ENCODE measurements around the gene KIF26A. TPM values are rescaled to one million over a fixed set of nuclear protein-coding genes. Genes with fewer than 3 reads are reported as not detected.

KIF26A gene
- polyA plus RNA-seq, 4 donors, result 0.27 to 8.6 (median 4.8) TPM; not detected in 1

DNA sequence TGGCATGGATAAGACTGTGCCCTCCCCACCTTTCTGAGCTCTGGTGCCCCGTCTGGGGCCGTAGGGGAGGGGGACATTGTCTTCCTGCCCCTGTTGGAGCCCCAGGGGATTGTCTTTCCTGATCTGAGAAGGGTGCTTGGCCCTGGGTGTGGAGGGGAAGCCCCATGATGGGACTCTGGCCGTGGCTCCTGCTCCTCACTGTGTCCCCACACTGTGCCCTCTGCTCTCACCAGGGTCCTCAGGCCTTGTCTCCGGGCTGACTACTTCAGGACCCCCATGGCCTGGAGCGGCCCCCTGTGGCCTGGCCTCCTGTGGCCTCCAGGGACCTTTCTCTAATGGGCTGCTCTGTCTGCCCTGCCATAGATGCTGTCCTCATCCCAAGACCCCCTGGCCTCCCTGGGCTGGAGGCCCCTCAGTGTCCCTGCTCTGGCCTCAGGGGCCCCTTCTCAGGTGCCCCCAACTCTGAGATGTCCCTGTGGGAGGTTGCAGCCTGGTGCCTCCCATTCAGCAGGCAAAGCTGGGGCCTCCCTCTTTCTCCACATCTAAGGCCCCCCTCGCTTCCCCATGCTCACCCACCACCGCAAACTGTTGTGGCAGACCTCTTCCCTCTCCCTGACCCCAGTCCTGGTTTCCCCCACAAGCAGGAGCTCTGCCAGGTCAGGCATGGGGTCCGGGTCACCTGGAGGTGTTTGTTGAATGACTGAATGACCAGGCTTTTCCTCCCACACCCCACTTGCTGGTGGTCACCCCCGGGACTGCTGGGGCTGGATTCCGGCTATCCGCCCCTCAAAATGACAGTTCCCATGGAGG lies 4.0 kb downstream of the KIF26A start:
- DNase-seq, result no peak
- WGBS, 3 donors, result 63 to 80% (median 65%) methylated on average over 11 of the region's 11 CpGs
- Histone ChIP-seq H3K27ac (ENCODE audit: low read depth in 1 of 3, low read length in 2 of 3) (no peak overlapping the region), H3K27me3 (ENCODE audit: control insufficient read depth in 3 of 3, insufficient read depth in 3 of 3, low read length in 3 of 3) (peaks cover 6 to 18% (median 11%) of the 10 kb centered on the region in 3 donors), H3K9me3 (ENCODE audit: control insufficient read depth in 2 of 2, insufficient read depth in 1 of 2, low read depth in 1 of 2, low read length in 1 of 2) (no peaks in the 10 kb centered on the region), H3K4me1 (ENCODE audit: control insufficient read depth in 3 of 3, insufficient read depth in 2 of 3, low read depth in 1 of 3, low read length in 2 of 3) (peaks cover 0 to 8% (median 0%) of the 10 kb centered on the region in 3 donors), H3K4me3 (ENCODE audit: low read depth in 1 of 3, low read length in 3 of 3) (no peak overlapping the region), H3K36me3 (ENCODE audit: control insufficient read depth in 3 of 3, insufficient read depth in 2 of 3, low read depth in 1 of 3, low read length in 3 of 3) (peaks cover 0 to 4% (median 0%) of the 10 kb centered on the region in 3 donors)
- FAIRE-seq, result no peak

DNA sequence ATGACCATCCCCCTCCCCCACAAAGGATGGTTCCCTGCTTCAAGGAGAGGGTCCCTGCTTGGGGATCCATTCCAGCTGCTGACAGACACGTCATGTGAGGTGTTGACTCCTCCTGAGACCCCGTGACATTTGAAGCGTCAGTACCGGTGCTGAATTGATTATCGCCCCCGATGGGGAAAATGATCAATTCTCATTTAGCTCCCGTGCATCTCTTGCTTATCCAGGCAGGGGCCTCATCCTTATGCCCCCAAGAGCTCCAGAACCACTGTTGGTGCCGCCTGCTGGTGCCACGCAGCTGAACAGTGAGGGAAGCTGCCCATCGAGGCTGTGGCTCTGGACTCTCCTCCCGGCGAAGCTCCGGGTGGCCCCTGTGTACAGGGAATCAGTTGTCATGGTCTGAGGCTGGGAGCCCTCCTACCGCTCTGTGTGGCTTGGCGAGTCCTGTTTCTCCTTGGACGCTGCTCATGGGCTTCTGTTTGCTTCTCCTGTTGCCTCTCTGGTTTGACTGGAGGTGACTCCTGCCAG lies 4.6 kb downstream of the KIF26A start:
- H3K36me3 ChIP-seq (ENCODE audit: control insufficient read depth in 3 of 3, insufficient read depth in 2 of 3, low read depth in 1 of 3, low read length in 3 of 3), result peaks cover 0 to 4% (median 0%) of the 10 kb centered on the region in 3 donors
- H3K4me1 ChIP-seq (ENCODE audit: control insufficient read depth in 3 of 3, insufficient read depth in 2 of 3, low read depth in 1 of 3, low read length in 2 of 3), result peaks cover 0 to 4% (median 0%) of the 10 kb centered on the region in 3 donors
- FAIRE-seq, result no peak
- H3K27me3 ChIP-seq (ENCODE audit: control insufficient read depth in 3 of 3, insufficient read depth in 3 of 3, low read length in 3 of 3), result peaks cover 6 to 11% (median 8%) of the 10 kb centered on the region in 3 donors
- no peak overlapping the region for H3K27ac ChIP-seq (ENCODE audit: low read depth in 1 of 3, low read length in 2 of 3)
- no peak overlapping the region for H3K4me3 ChIP-seq (ENCODE audit: low read depth in 1 of 3, low read length in 3 of 3)
- 76 to 85% (median 79%) methylated on average over 16 of the region's 16 CpGs for WGBS, 3 donors
- no peaks in the 10 kb centered on the region for H3K9me3 ChIP-seq (ENCODE audit: control insufficient read depth in 2 of 2, insufficient read depth in 1 of 2, low read depth in 1 of 2, low read length in 1 of 2)
- no peak for DNase-seq

DNA sequence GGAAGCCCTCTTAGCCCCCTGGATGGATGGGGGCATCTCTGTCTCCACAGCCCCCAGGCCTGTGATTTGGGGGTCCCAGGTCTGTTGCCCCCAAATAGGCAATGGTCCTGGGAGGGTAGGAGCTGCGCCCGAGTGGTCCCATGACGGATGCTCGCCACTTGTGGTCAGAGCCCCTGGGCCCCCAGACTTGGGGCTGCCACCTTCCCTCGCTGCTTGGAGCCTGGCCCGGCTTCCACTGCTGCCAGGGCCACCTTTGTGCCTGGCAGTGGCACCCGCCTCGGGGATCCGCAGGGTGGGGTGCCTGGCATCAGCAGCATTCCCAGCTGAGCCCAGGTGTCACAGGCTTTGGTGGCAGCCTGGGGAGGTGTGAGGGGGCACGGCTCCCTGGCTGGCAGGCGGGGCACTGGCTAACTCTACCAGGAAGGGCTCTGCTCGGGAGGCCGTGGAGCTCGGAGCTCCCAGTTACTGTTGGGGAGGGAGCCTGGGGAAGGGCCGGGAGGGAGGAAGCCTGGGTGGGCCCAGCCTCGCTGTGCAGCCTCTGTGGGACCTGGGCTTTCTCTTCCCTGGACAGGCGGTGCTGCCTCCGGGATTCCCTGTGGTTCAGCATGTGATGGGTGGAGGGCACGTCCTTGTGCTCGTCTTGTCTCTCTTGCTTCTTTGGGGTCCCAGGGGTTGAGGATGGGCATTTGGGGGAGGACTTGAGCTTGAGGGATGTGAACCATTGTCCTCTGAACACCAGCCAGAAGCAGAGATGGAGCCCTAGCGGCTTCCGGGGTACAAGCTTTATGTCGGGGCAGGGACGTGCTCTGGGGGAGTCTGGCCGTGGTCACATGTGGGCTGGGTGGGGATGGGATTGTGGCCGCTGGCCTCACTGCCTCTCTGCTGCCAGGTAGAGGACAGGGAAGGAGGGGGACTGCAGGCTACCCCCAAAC lies 5.4 kb downstream of the KIF26A start:
- Histone ChIP-seq H3K9me3 (ENCODE audit: control insufficient read depth in 2 of 2, insufficient read depth in 1 of 2, low read depth in 1 of 2, low read length in 1 of 2) (no peaks in the 10 kb centered on the region), H3K4me3 (ENCODE audit: low read depth in 1 of 3, low read length in 3 of 3) (no peak overlapping the region), H3K4me1 (ENCODE audit: control insufficient read depth in 3 of 3, insufficient read depth in 2 of 3, low read depth in 1 of 3, low read length in 2 of 3) (peaks cover 0 to 2% (median 0%) of the 10 kb centered on the region in 3 donors), H3K36me3 (ENCODE audit: control insufficient read depth in 3 of 3, insufficient read depth in 2 of 3, low read depth in 1 of 3, low read length in 3 of 3) (peaks cover 0 to 4% (median 0%) of the 10 kb centered on the region in 3 donors), H3K27me3 (ENCODE audit: control insufficient read depth in 3 of 3, insufficient read depth in 3 of 3, low read length in 3 of 3) (peaks cover 3 to 7% (median 6%) of the 10 kb centered on the region in 3 donors), H3K27ac (ENCODE audit: low read depth in 1 of 3, low read length in 2 of 3) (no peak overlapping the region)
- DNase-seq, result no peak
- WGBS, 3 donors, result 56 to 77% (median 58%) methylated on average over 24 to 26 of the region's 26 CpGs
- no peak for FAIRE-seq

DNA sequence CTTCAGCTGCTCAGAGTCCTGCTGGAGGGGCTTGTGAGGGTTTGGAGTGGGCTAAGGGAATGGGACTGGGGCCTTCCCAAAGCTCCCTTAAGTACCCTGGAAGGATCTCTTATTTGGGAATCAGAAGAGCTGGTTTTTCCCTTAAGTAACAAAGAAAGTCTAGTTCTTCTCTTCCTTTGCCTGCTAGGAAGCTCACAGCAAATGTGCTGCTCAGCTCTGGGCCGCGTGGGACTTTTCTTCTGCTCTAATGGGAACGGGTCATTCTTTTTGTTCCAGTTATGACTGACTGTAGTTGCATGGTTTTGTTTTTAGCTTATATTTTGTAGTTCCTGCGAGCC lies 6.0 kb downstream of the KIF26A start:
- FAIRE-seq (no peak), DNase-seq (no peak)
- peaks cover 2 to 4% (median 3%) of the 10 kb centered on the region in 3 donors for H3K27me3 ChIP-seq (ENCODE audit: control insufficient read depth in 3 of 3, insufficient read depth in 3 of 3, low read length in 3 of 3)
- no peaks in the 10 kb centered on the region for H3K4me1 ChIP-seq (ENCODE audit: control insufficient read depth in 3 of 3, insufficient read depth in 2 of 3, low read depth in 1 of 3, low read length in 2 of 3)
- peaks cover 0 to 4% (median 0%) of the 10 kb centered on the region in 3 donors for H3K36me3 ChIP-seq (ENCODE audit: control insufficient read depth in 3 of 3, insufficient read depth in 2 of 3, low read depth in 1 of 3, low read length in 3 of 3)
- no peak overlapping the region for H3K4me3 ChIP-seq (ENCODE audit: low read depth in 1 of 3, low read length in 3 of 3)
- no peaks in the 10 kb centered on the region for H3K9me3 ChIP-seq (ENCODE audit: control insufficient read depth in 2 of 2, insufficient read depth in 1 of 2, low read depth in 1 of 2, low read length in 1 of 2)
- H3K27ac ChIP-seq (ENCODE audit: low read depth in 1 of 3, low read length in 2 of 3), result no peak overlapping the region
- 78 to 80% (median 79%) methylated on average over 4 of the region's 4 CpGs for WGBS, 3 donors

DNA sequence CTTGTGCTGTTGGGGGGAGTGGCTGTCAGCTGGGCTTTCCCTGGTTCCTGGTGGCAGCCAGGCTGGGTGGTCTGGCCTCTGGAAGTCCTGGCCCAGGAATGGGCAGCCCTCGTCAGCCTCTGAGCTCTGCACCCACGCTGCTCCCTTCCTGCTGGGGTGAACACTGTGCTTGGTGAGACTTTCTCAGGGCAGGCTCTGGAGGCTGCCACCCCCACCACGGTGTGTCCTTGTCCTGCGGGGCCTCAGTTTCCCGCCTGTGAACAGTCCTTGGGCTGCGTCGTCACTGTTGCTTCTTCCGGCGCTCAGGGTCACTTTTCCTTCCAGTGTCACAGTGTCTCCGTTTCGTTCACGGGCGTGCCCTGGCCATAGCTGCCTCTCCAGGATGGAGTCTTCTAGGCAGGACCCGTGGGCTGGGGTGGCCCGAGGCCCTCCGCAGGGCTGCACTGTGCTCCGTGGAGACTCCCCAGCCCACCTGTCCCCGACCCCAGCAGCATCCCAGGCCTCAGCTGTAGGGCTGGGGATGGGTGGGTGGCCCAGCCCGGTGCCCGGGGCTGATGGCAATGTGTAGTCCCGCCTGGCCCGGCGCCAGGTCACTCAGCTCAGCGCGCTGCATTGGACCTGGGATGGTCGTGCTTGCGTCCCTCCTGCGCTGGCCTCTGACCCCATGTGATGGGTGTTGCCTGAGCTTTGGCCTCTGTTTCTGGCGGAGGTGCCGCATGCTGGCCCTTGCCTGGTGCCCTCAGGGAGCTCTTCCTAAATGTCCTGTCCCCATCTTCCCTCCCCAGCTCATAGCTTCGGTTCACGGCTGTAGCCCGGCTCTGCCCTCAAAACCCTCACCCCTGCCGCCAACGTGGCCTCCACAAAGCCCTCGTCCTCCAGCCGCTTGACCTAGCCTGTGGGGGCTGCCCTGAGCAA lies 6.8 kb downstream of the KIF26A start:
- FAIRE-seq (no peak), DNase-seq (no peak)
- Histone ChIP-seq H3K36me3 (ENCODE audit: control insufficient read depth in 3 of 3, insufficient read depth in 2 of 3, low read depth in 1 of 3, low read length in 3 of 3) (peaks cover 0 to 4% (median 0%) of the 10 kb centered on the region in 3 donors), H3K27ac (ENCODE audit: low read depth in 1 of 3, low read length in 2 of 3) (no peak overlapping the region), H3K9me3 (ENCODE audit: control insufficient read depth in 2 of 2, insufficient read depth in 1 of 2, low read depth in 1 of 2, low read length in 1 of 2) (no peaks in the 10 kb centered on the region), H3K4me1 (ENCODE audit: control insufficient read depth in 3 of 3, insufficient read depth in 2 of 3, low read depth in 1 of 3, low read length in 2 of 3) (peaks cover 0 to under 1% (median 0%) of the 10 kb centered on the region in 3 donors), H3K27me3 (ENCODE audit: control insufficient read depth in 3 of 3, insufficient read depth in 3 of 3, low read length in 3 of 3) (peaks cover 0 to 2% (median 0%) of the 10 kb centered on the region in 3 donors), H3K4me3 (ENCODE audit: low read depth in 1 of 3, low read length in 3 of 3) (no peak overlapping the region)
- 69 to 81% (median 73%) methylated on average over 36 to 37 of the region's 37 CpGs for WGBS, 3 donors

DNA sequence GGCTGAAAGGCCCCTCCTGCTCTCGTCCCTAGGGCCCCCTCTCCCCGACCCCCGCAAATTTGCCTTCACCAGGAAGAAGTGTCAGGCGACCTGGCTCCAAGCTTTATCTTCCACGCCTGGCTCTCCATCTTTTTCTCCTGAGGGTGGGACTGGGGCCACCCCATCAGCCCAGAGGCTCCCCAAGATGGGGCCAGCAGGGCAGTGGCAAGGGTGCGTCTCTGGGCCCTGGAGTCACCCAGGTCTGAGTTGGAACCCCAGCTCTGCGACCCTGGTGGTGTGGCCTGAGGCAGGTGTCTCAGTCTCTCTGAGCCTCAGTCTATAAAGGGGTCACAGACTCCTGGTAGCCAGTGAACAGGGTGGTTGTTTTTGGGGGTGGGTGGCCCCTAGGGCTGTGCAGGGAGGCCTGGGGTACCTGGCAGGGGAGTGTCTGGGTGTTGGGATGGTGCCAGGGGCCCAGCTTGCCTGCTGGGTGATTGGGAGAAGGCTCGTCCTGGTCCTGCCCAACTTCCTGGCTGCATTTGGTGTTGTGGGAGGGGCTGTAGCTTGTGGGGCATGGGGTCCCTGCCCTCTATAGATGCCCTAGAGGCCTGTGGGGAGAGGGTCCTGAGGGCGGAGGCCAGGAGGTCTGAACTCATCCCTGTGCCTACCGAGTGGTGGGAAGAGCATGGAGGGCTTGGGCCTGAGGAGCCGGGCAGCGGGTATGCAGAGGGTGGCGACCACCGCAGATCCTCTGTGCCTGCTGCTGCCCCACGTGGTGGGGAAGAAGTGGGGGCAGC lies 7.6 kb downstream of the KIF26A start:
- H3K9me3 ChIP-seq (ENCODE audit: control insufficient read depth in 2 of 2, insufficient read depth in 1 of 2, low read depth in 1 of 2, low read length in 1 of 2), result no peaks in the 10 kb centered on the region
- peaks cover 0 to 4% (median 0%) of the 10 kb centered on the region in 3 donors for H3K36me3 ChIP-seq (ENCODE audit: control insufficient read depth in 3 of 3, insufficient read depth in 2 of 3, low read depth in 1 of 3, low read length in 3 of 3)
- no peak overlapping the region for H3K27ac ChIP-seq (ENCODE audit: low read depth in 1 of 3, low read length in 2 of 3)
- H3K4me1 ChIP-seq (ENCODE audit: control insufficient read depth in 3 of 3, insufficient read depth in 2 of 3, low read depth in 1 of 3, low read length in 2 of 3), result peaks cover 0 to 6% (median 0%) of the 10 kb centered on the region in 3 donors
- H3K4me3 ChIP-seq (ENCODE audit: low read depth in 1 of 3, low read length in 3 of 3), result no peak overlapping the region
- DNase-seq (no peak), FAIRE-seq (no peak)
- WGBS, 3 donors, result 68 to 81% (median 76%) methylated on average over 14 to 15 of the region's 15 CpGs
- H3K27me3 ChIP-seq (ENCODE audit: control insufficient read depth in 3 of 3, insufficient read depth in 3 of 3, low read length in 3 of 3), result peaks cover 0 to 2% (median 0%) of the 10 kb centered on the region in 3 donors

DNA sequence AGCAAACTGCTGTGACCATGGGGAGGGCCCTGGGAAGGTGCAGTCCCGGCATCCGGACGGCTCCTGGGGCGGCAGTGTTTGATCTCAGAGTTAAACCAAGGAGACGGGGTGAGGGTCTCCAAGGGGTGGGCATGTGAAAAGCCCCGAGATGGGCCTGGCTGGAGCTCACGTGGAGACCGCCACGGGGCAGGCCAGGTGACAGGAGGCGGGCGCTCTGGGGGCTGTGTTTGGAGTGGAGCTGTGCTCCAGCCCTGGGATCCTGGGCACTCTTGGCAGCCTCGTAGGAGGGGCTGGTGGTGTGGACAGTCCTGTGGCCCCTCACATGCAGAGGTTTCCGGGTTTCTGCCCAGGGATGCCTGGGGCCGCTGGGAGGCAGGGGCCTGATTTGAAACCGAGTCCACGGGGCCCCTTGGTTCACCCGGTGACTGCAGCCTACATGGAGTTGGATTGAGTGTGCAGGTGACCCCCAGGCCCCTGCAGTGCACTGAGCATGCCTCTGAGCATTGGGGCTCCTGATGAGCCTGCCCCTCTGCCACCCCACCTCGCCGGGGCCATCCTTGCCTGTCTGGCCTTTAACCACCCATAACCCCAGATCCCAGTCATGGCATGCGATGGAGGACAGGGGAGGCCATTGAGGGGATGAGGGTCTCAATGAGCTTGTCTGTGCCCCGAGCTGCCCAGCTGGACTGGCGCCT lies 8.4 kb downstream of the KIF26A start:
- H3K27ac ChIP-seq (ENCODE audit: low read depth in 1 of 3, low read length in 2 of 3), result no peak overlapping the region
- 72 to 86% (median 84%) methylated on average over 19 to 22 of the region's 22 CpGs for WGBS, 3 donors
- peaks cover 0 to 4% (median 0%) of the 10 kb centered on the region in 3 donors for H3K36me3 ChIP-seq (ENCODE audit: control insufficient read depth in 3 of 3, insufficient read depth in 2 of 3, low read depth in 1 of 3, low read length in 3 of 3)
- peaks cover 0 to 2% (median 0%) of the 10 kb centered on the region in 3 donors for H3K27me3 ChIP-seq (ENCODE audit: control insufficient read depth in 3 of 3, insufficient read depth in 3 of 3, low read length in 3 of 3)
- no peak for DNase-seq
- no peak for FAIRE-seq
- H3K4me1 ChIP-seq (ENCODE audit: control insufficient read depth in 3 of 3, insufficient read depth in 2 of 3, low read depth in 1 of 3, low read length in 2 of 3), result peaks cover 0 to 6% (median 0%) of the 10 kb centered on the region in 3 donors
- no peaks in the 10 kb centered on the region for H3K9me3 ChIP-seq (ENCODE audit: control insufficient read depth in 2 of 2, insufficient read depth in 1 of 2, low read depth in 1 of 2, low read length in 1 of 2)
- H3K4me3 ChIP-seq (ENCODE audit: low read depth in 1 of 3, low read length in 3 of 3), result no peak overlapping the region
